GM23338 (cell line): ENCODE results near the gene IFRD1. TPM values are rescaled to one million over a fixed set of nuclear protein-coding genes. Genes with fewer than 3 reads are reported as not detected.

Source experiments
- ATAC-seq: fragments of 200-7000 bp; cut with Tn5 transposase; 3 replicates; pipeline ENCODE4 v1.9.1; 2020
- DNase-seq: peaks from one replicate; pipeline ENCODE4 v3.0.0-alpha.2; 2015; ENCODE audit warnings: low spot score
- H2AFZ ChIP-seq: fragments of 200-600 bp; sonication (generic); 2 replicates; pipeline ENCODE4 v1.8.0; 2016; ENCODE audit warnings: antibody characterized with exemption, mild to moderate bottlenecking, moderate library complexity
- H3F3A ChIP-seq: fragments of 200-600 bp; sonication (generic); replicated peaks from 2 replicates; pipeline ENCODE4 v1.8.0; 2017; ENCODE audit warnings: antibody characterized with exemption, mixed run types, low read depth
- H3K27ac ChIP-seq: fragments of 200-600 bp; sonication (generic); 2 replicates; pipeline ENCODE4 v1.6.1; 2016; ENCODE audit warnings: low read depth
- H3K27me3 ChIP-seq: fragments of 200-600 bp; sonication (generic); 2 replicates; pipeline ENCODE4 v1.8.0; 2016; ENCODE audit warnings: mild to moderate bottlenecking, mixed run types, moderate library complexity; ENCODE audit not compliant: insufficient read depth
- H3K36me3 ChIP-seq: fragments of 200-600 bp; sonication (generic); 2 replicates; pipeline ENCODE4 v1.8.0; 2016; ENCODE audit warnings: mild to moderate bottlenecking; ENCODE audit not compliant: insufficient read depth
- H3K4me1 ChIP-seq: fragments of 200-600 bp; sonication (generic); 2 replicates; pipeline ENCODE4 v1.8.0; 2016; ENCODE audit warnings: mild to moderate bottlenecking, moderate library complexity; ENCODE audit not compliant: insufficient read depth
- H3K4me2 ChIP-seq: fragments of 200-600 bp; sonication (generic); 2 replicates; pipeline ENCODE4 v1.7.1; 2017; ENCODE audit warnings: mixed run types
- H3K4me3 ChIP-seq: fragments of 200-600 bp; sonication (generic); 2 replicates; pipeline ENCODE4 v1.6.1; 2016; ENCODE audit warnings: mixed run types
- H3K79me2 ChIP-seq: fragments of 200-600 bp; sonication (generic); replicated peaks from 2 replicates; pipeline ENCODE4 v1.8.0; 2017; ENCODE audit warnings: mild to moderate bottlenecking; ENCODE audit not compliant: insufficient read depth
- H3K9me2 ChIP-seq: fragments of 200-600 bp; sonication (generic); 2 replicates; pipeline ENCODE4 v1.8.0; 2017; ENCODE audit not compliant: insufficient read depth
- H4K20me1 ChIP-seq: fragments of 200-600 bp; sonication (generic); replicated peaks from 2 replicates; pipeline ENCODE4 v1.8.0; 2017; ENCODE audit warnings: mild to moderate bottlenecking; ENCODE audit not compliant: insufficient read depth
- H3K27ac Mint-ChIP-seq: 2 replicates; pipeline ENCODE4 v1.8.0; 2020; ENCODE audit warnings: inconsistent platforms, mild to moderate bottlenecking, moderate library complexity, mixed read lengths
- H3K27me3 Mint-ChIP-seq: 3 replicates; pipeline ENCODE4 v1.8.0; 2022; ENCODE audit warnings: low read depth, mild to moderate bottlenecking, moderate library complexity, mixed read lengths, inconsistent platforms; ENCODE audit not compliant: insufficient read depth, poor library complexity
- H3K36me3 Mint-ChIP-seq: 3 replicates; pipeline ENCODE4 v1.8.0; 2021; ENCODE audit warnings: low read depth, mild to moderate bottlenecking, inconsistent platforms, moderate library complexity, mixed read lengths
- H3K4me1 Mint-ChIP-seq: 3 replicates; pipeline ENCODE4 v1.8.0; 2020; ENCODE audit warnings: mild to moderate bottlenecking, inconsistent platforms, mixed read lengths
- H3K4me3 Mint-ChIP-seq: 3 replicates; pipeline ENCODE4 v1.8.0; 2021; ENCODE audit warnings: moderate library complexity, mild to moderate bottlenecking, inconsistent platforms, mixed read lengths
- H3K9me3 Mint-ChIP-seq: 3 replicates; pipeline ENCODE4 v1.8.0; 2020; ENCODE audit warnings: moderate library complexity, mild to moderate bottlenecking, inconsistent platforms, mixed read lengths
- CREB1 ChIP-seq: fragments of 250-450 bp; sonication (Bioruptor Pico); IDR thresholded peaks from 2 replicates; pipeline ENCODE4 v1.5.0; 2020; ENCODE audit warnings: low read depth, mild to moderate bottlenecking, moderate library complexity
- CTCF ChIP-seq, 2 experiments: fragments of 200-600 bp in 1 of 2; sonication (generic) in 1 of 2; conservative IDR thresholded peaks; 2 replicates each; pipeline versions ENCODE4 v1.5.1 to v1.6.1; 2016 to 2017; ENCODE audit warnings: antibody characterized with exemption in 2 of 2, low read depth in 2 of 2, mild to moderate bottlenecking in 2 of 2, moderate library complexity in 1 of 2
- ETS1 ChIP-seq: IDR thresholded peaks from 2 replicates; pipeline ENCODE4 v1.6.1; 2016; ENCODE audit warnings: antibody characterized with exemption
- EZH2 ChIP-seq: fragments of 200-600 bp; sonication (generic); IDR thresholded peaks from one replicate; pipeline ENCODE4 v1.8.0; 2017; ENCODE audit warnings: antibody characterized with exemption, mild to moderate bottlenecking, low read depth; ENCODE audit not compliant: unreplicated experiment
- EZH2phosphoT487 ChIP-seq: fragments of 200-600 bp; sonication (generic); IDR thresholded peaks from one replicate; pipeline ENCODE4 v1.8.1; 2018; ENCODE audit warnings: antibody characterized with exemption; ENCODE audit not compliant: unreplicated experiment
- JUNB ChIP-seq: IDR thresholded peaks from one replicate; pipeline ENCODE4 v1.6.1; 2016; ENCODE audit warnings: antibody characterized with exemption; ENCODE audit not compliant: unreplicated experiment
- NANOG ChIP-seq: IDR thresholded peaks from 2 replicates; pipeline ENCODE4 v1.6.1; 2016; ENCODE audit warnings: antibody characterized with exemption, borderline replicate concordance
- POLR2AphosphoS5 ChIP-seq: IDR thresholded peaks from 2 replicates; pipeline ENCODE4 v1.6.1; 2016; ENCODE audit warnings: antibody characterized with exemption, low read depth
- REST ChIP-seq: IDR thresholded peaks from one replicate; pipeline ENCODE4 v1.6.1; 2018; ENCODE audit warnings: antibody characterized with exemption; ENCODE audit not compliant: unreplicated experiment
- STAT1 ChIP-seq: IDR thresholded peaks from one replicate; pipeline ENCODE4 v1.6.1; 2016; ENCODE audit warnings: antibody characterized with exemption; ENCODE audit not compliant: unreplicated experiment
- ZNF114 ChIP-seq: fragments of 250-450 bp; sonication (Bioruptor Pico); IDR thresholded peaks from 2 replicates; pipeline ENCODE4 v1.5.0; 2020; ENCODE audit warnings: mild to moderate bottlenecking, moderate library complexity
- ZNF331 ChIP-seq: fragments of 250-450 bp; sonication (Bioruptor Pico); IDR thresholded peaks from 2 replicates; pipeline ENCODE4 v1.5.0; 2020; ENCODE audit warnings: low read depth, mild to moderate bottlenecking, moderate library complexity
- ZNF462 ChIP-seq: fragments of 250-450 bp; sonication (Bioruptor Pico); IDR thresholded peaks from 2 replicates; pipeline ENCODE4 v1.5.0; 2020; ENCODE audit warnings: mild to moderate bottlenecking, moderate library complexity
- polyA plus RNA-seq: library from polyadenylated mRNA; unstranded; fragments of >200 nt; fragmentation: Nextera tagmentation; extraction: Ambion mirVana; gene quantifications from 2 replicates; pipeline ENCODE4 v1.2.1, GENCODE V29; 2016
- total RNA-seq: library from RNA; depleted of rRNA; stranded (reverse); fragments of >200 nt; shearing (Covaris generic); gene quantifications from 2 replicates; pipeline ENCODE4 v1.2.3, GENCODE V29; 2014

Gene IFRD1
- total and polyA plus RNA-seq, 2 experiments from 2014 or later = 69.6 to 73.6 TPM

- no peak for DNase-seq
These were observed 34.5 kb downstream of the IFRD1 start for GRCh38 chr7:112484671-112485167.

More at GRCh38 chr7:112484671-112485167, 34.5 kb downstream of the IFRD1 start:
- Mint-ChIP-seq H3K36me3 (no peaks in the 10 kb centered on the region), H3K4me1 (peaks cover 9% of the 10 kb centered on the region), H3K4me3 (no peak overlapping the region), H3K27me3 (no peaks in the 10 kb centered on the region), H3K9me3 (no peaks in the 10 kb centered on the region), H3K27ac (no peak overlapping the region)
- Histone ChIP-seq H3K9me2 (no peaks in the 10 kb centered on the region; the same call in 1 of the 2 replicates), H3K4me1 (peaks cover 6% of the 10 kb centered on the region; the same call in 1 of the 2 replicates), H3K27me3 (no peaks in the 10 kb centered on the region), H2AFZ (no peak overlapping the region), H3F3A (no peaks in the 10 kb centered on the region), H4K20me1 (no peaks in the 10 kb centered on the region; the same call in 1 of the 2 replicates), H3K36me3 (no peaks in the 10 kb centered on the region), H3K27ac (no peak overlapping the region), H3K4me3 (no peak overlapping the region), H3K79me2 (no peaks in the 10 kb centered on the region), H3K4me2 (no peak overlapping the region)
- no peak for ATAC-seq
- no peak for TF ChIP-seq POLR2AphosphoS5
- no peak for TF ChIP-seq ETS1
- TF ChIP-seq EZH2 = no peak
- no peak for TF ChIP-seq ZNF462 (CRISPR knock-in tag)
- TF ChIP-seq EZH2phosphoT487 = no peak
- no peak for TF ChIP-seq ZNF114
- no peak for TF ChIP-seq NANOG
- TF ChIP-seq JUNB = no peak
- no peak for TF ChIP-seq REST
- TF ChIP-seq CTCF (conservative IDR thresholded peaks at IDR 0.05; ENCODE audit: low read depth in 2 of 2) = no peak
- no peak for TF ChIP-seq CREB1
- no peak for TF ChIP-seq STAT1
- TF ChIP-seq ZNF331 (CRISPR knock-in tag) = no peak
